GM12892 (cell line): Measurements from ENCODE around the gene TMED5.

Source experiments
- POLR2A ChIP-seq: IDR thresholded peaks from 2 replicates; pipeline ENCODE4 v1.6.1; 2011; ENCODE audit warnings: low read depth, low read length, control low read depth
- POLR2AphosphoS5 ChIP-seq: IDR thresholded peaks from 2 replicates; pipeline ENCODE4 v1.6.1; 2011; ENCODE audit warnings: low read depth, low read length, control low read depth
- TAF1 ChIP-seq: IDR thresholded peaks from 2 replicates; pipeline ENCODE4 v1.6.1; 2011; ENCODE audit warnings: low read depth, mild to moderate bottlenecking, control low read depth, low read length, borderline replicate concordance

DNA sequence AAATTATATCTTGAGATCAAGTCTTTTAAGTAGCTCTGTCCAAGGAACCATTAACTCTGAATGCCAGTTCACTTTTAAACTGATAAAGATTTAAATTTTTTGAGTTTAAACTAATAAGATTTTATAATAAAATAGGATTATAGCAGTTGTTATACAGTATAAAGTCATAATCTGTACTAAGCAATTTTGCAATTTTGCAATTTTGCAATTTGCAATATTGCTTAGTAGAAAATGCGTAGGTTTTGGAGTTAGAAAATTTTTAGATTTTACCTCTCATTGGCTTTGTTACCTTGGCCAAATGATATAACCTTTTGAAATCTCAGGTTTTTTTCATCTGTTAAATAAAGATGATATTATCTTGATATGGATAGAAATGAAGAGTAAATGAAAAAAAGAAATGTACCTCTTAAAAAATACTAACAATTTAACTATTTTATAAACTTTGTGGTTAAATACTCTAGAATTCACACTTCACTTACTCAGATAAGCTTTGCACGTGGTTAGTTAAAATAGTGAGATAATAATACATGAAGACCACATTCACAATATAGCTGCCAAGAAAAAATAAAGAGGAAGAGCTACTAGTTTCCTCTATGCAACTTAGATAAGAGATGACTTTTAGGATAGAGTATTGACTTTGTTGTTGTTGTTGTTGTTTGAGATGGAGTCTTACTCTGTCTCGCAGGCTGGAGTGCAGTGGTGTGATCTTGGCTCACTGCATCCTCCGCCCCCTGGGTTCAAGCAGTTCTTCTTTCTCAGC, 14.2 kb upstream of the TMED5 start:
- TF ChIP-seq POLR2AphosphoS5, result no peak
- TF ChIP-seq POLR2A, result no peak
- TF ChIP-seq TAF1, result no peak
